ENCODE results near the gene RSBN1L.

RSBN1L gene

GRCh38 chr7:77667459-77668086 is 28.7 kb upstream of the RSBN1L start:
- TF ChIP-seq TAF1 (IDR thresholded peaks at IDR 0.05; ENCODE audit: borderline replicate concordance, insufficient read depth, low read length) (no peak), POLR2AphosphoS5 (IDR thresholded peaks at IDR 0.05; ENCODE audit: low read depth, low read length) (no peak), FOXP2 (optimal IDR thresholded peaks at IDR 0.05; ENCODE audit: borderline replicate concordance, extremely low read depth, extremely low read length, insufficient read depth) (no peak), SIN3A (IDR thresholded peaks at IDR 0.05; ENCODE audit: borderline replicate concordance, insufficient read depth, low read length) (no peak)
- TF ChIP-seq, protein P1, sequence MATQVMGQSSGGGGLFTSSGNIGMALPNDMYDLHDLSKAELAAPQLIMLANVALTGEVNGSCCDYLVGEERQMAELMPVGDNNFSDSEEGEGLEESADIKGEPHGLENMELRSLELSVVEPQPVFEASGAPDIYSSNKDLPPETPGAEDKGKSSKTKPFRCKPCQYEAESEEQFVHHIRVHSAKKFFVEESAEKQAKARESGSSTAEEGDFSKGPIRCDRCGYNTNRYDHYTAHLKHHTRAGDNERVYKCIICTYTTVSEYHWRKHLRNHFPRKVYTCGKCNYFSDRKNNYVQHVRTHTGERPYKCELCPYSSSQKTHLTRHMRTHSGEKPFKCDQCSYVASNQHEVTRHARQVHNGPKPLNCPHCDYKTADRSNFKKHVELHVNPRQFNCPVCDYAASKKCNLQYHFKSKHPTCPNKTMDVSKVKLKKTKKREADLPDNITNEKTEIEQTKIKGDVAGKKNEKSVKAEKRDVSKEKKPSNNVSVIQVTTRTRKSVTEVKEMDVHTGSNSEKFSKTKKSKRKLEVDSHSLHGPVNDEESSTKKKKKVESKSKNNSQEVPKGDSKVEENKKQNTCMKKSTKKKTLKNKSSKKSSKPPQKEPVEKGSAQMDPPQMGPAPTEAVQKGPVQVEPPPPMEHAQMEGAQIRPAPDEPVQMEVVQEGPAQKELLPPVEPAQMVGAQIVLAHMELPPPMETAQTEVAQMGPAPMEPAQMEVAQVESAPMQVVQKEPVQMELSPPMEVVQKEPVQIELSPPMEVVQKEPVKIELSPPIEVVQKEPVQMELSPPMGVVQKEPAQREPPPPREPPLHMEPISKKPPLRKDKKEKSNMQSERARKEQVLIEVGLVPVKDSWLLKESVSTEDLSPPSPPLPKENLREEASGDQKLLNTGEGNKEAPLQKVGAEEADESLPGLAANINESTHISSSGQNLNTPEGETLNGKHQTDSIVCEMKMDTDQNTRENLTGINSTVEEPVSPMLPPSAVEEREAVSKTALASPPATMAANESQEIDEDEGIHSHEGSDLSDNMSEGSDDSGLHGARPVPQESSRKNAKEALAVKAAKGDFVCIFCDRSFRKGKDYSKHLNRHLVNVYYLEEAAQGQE (IDR thresholded peaks at IDR 0.05; ENCODE audit: insufficient read depth in 1 of 2, low read depth in 2 of 2, low read length in 2 of 2) = no peak

GRCh38 chr7:77674878-77675277 is 21.4 kb upstream of the RSBN1L start:
- no peak for TF ChIP-seq POLR2AphosphoS5 (IDR thresholded peaks at IDR 0.05; ENCODE audit: low read depth, low read length)
- TF ChIP-seq, protein P1 (IDR thresholded peaks at IDR 0.05; ENCODE audit: insufficient read depth in 1 of 2, low read depth in 2 of 2, low read length in 2 of 2) = no peak
- TF ChIP-seq SIN3A (IDR thresholded peaks at IDR 0.05; ENCODE audit: borderline replicate concordance, insufficient read depth, low read length) = no peak
- no peak for TF ChIP-seq FOXP2 (optimal IDR thresholded peaks at IDR 0.05; ENCODE audit: borderline replicate concordance, extremely low read depth, extremely low read length, insufficient read depth)
- TF ChIP-seq TAF1 (IDR thresholded peaks at IDR 0.05; ENCODE audit: borderline replicate concordance, insufficient read depth, low read length) = no peak

DNA sequence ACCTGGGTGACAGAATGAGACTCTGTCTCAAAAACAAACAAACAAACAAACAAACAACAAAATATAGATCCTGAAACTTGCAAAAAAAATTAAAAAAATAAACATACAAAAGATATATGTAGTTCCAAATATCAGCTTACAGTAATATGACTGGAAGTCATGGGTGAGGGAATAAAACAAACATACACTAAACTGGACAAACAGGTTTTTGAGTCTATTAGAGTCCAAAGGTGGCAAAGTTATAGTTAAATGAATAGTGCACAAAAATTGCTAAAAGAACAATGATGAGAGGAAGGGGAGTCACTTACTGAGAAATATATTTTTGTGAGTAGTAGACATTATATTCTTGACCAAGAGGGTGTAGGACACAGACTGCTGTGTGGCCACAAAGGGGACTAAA is 16.7 kb upstream of the RSBN1L start:
- TF ChIP-seq SIN3A (IDR thresholded peaks at IDR 0.05; ENCODE audit: borderline replicate concordance, insufficient read depth, low read length) (no peak), FOXP2 (optimal IDR thresholded peaks at IDR 0.05; ENCODE audit: borderline replicate concordance, extremely low read depth, extremely low read length, insufficient read depth) (no peak), POLR2AphosphoS5 (IDR thresholded peaks at IDR 0.05; ENCODE audit: low read depth, low read length) (no peak), TAF1 (IDR thresholded peaks at IDR 0.05; ENCODE audit: borderline replicate concordance, insufficient read depth, low read length) (no peak)
- TF ChIP-seq, protein P1 (IDR thresholded peaks at IDR 0.05; ENCODE audit: insufficient read depth in 1 of 2, low read depth in 2 of 2, low read length in 2 of 2) = no peak

DNA sequence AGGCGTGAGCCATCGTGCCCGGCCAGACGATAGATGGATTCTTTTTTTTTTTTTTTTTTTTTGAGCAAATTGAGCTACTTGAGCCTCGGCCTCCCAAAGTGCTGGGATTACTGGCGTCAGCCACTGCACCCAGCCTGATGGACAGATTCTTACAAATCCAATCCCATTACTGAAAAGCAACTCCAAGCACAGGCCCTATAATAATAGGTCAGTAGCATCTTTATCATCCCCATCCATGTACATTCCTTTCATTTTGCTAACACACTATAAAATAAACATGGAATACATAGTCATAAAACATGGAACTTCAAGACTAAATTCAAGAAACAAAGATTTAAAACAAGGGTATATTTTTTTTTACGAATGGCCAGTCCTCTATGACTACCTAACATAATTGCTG is 16.0 kb upstream of the RSBN1L start:
- TF ChIP-seq FOXP2 (optimal IDR thresholded peaks at IDR 0.05; ENCODE audit: borderline replicate concordance, extremely low read depth, extremely low read length, insufficient read depth) (no peak), TAF1 (IDR thresholded peaks at IDR 0.05; ENCODE audit: borderline replicate concordance, insufficient read depth, low read length) (no peak), POLR2AphosphoS5 (IDR thresholded peaks at IDR 0.05; ENCODE audit: low read depth, low read length) (no peak), SIN3A (IDR thresholded peaks at IDR 0.05; ENCODE audit: borderline replicate concordance, insufficient read depth, low read length) (no peak)
- TF ChIP-seq, protein P1 (IDR thresholded peaks at IDR 0.05; ENCODE audit: insufficient read depth in 1 of 2, low read depth in 2 of 2, low read length in 2 of 2) = no peak
